Stimulated activated CD4-positive, alpha-beta T cell treated with anti-CD3 and anti-CD28 coated beads, Interleukin-15, amount 100 ng/mL, for 48 hours (primary cell): ENCODE data around the gene RAD51B.
"Not testable (repeated sequence)": the region's sequence is repeated elsewhere in the genome, so short reads cannot be mapped to it uniquely, and the experiment has no call there.

Experiments
- DNase-seq, 2 donors: peaks; one replicate each; pipeline ENCODE4 v3.0.0-alpha.2; 2020; ENCODE audit warnings: low read depth in 2 of 2

Gene RAD51B

DNA sequence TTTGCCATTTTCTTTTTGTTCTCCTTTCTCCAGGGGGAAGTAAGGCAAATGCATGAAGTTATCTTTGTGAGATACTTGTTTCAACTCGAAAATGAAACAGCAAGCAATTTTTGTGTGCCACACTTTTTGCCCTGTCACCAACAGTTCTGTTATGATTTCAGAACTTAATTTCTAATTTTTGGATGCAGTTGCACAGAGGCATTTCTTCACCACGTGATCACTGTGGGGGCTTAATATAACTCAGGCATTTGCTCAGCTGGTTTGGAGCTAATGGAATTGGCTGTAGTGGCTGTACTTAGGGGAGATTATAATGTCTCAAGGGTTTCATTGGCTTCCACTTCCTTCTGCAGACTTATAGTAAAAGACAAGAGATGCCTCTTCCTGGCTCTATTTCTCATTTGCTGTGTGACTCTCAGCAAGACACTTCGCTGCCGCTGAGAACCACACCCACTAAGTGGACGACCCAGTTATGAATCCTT is 452.4 kb downstream of the RAD51B start:
- no peak for DNase-seq

DNA sequence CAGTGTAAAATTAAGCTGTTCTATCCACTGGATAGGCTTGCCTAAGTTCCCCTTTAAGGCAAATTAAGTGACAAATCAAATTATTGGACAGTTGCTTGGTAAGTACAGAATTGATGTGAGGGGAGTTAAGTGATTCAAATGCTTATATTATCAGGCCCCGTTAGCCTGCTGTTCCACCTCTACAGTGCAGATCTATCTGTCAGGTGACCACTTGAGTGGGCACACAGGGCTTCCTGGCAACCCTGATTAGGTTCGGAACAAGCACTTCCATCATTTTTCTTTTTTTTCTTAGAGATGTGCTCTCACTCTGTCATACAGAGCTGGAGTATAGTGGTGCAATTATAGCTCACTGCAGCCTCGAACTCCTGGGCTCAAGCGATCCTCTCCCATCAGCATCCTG is 453.8 kb downstream of the RAD51B start:
- no peak for DNase-seq

DNA sequence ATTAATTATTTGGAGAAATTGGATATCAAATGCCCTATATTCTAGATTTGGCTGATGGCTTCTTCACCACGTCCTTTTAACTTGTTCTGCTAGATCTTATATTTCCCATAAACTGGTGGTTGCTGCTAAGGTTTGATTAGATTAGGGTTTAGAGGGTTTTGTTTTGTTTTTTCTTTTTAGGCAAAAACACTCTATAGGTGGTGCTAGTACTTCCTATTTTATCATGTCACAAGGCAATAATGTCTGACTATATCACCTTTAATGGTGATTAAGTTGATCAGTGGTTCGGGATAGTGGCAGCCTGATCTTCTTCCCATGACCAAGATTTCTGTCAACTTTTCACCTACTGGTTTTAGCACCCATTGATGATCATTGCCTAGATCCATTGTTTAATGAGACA is 455.1 kb downstream of the RAD51B start:
- no peak for DNase-seq

DNA sequence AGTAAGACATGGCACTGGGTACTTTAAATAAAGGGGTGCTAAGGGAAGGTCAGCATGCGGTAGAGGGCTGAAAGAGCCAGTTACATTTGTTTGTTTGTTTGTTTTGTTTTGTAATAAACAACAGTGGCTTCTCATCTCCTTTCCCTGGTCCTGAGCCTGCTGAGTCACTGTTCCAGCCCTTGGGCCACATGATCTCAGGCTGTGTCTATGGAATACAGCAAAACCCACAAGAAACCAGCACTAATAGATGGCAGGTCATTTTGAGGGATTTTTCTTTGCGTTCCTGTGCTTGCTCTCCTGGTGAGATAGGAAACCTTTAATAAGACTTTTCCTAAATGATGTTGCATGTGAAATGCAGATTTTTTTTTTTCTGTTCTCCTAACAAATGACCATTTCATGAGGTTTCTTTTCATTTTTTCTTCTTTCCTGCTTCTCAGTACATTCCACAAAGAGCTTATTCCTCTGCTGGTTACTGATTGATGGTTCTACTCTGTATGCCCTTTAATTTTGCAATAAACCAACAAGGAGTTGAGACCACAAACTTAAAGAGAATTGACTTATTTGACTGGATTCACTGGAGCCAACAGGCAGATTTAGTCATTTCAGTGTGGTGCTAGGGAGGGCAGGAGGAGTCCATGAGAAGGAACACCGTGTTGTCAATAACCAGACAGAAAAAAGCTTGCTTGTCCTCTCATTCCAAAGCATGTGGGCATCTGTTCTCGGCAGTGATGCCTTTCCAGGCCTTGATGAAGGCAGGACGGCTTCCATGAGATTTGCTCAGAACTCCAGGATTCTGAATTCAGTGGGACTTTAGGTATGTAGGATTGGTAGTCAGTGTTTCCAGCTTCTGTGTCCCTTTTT is 459.2 kb downstream of the RAD51B start:
- no peak for DNase-seq

DNA sequence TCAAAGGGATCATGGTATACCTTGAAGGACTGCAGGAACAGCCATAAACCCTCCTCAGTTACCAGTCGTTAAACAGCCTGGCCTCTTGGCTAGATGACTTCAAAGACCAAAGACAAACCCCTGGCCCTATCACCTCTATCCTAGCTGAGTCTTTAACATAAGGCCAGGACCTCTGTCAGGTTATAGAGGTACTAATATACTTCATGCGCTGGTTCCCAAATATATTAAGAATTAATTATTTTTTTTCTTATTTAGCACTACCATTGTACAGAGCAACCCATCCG is 459.8 kb downstream of the RAD51B start:
- no peak for DNase-seq

DNA sequence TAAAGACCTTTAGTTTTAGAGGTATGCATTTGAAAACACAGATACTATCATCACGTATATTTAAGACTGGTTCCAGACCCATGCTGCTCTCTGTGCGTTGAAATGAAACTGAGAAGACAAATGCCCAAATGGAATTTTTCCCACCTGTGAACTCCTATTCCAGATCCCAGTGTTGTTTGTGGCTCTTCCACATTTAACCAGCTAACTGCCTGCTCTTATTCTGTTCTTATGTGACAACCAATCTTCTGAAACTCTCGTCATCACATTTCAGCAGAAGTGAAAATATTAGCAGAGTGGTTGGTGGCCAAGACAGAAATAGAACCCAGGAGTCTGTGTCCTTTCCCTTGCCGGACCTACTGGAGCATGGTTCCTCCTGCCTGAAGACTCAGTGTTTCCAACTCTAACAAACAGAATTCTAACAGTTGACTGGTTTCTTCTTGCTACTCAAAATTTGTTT is 460.2 kb downstream of the RAD51B start:
- DNase-seq: no peak

DNA sequence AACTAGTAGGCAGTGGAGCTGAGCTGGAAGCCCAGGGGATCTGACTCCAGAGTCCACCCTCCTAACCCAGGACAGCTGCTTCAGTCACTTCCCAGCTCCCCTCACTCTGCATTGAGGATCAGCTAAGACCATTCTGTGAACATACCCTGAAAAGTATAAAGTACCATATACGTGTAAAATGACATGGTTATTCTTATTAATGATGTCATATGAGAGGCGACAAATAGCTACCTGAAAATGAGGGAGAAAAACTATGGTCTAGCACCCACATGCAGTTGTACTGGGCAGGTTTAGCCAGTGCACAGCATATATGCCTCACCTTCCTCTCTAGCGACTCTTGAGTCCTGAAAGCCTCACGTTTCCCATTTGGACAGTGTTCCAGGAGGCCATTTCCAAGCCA is 461.9 kb downstream of the RAD51B start:
- DNase-seq: no peak

DNA sequence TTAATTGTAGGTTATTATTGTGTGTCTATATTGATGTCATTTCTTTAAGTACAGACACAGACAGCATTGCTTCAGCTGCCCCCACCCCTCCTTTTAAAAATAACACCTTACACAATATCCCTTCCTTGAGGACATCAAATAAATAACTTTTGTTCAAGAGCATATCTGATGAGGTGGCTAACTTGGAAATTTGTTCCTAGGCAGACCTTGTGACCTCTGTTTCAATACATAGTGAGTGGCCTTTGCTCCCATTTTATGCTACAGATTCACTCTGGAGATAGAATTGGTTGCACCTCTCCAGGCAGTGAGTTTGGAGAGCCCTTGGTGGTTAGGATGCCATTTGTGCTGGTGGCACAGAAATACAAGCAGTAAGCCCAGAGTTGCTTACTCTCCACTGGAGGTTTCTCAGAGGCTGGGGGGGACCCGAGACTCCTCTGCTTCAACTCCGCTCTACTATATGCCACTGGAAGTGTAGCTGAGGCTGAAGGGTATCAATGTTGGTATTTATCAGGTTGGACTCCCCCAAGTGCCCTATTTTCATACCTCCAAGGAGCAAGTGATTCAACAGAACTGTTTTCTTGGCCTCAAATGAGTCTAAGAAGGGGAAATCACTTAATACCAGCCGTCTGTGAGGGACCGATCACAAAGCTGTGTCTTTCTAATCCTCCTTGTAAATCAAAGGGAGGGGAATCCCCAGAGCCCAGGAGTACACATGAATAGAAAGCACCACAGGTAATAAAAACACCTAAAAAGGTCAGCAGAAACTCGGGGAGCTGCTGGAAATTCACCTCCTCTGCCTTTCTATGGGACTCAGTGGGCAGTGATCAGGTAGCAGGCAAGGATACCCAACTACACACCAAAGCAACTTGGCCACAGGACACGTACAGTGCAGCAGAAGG is 463.1 kb downstream of the RAD51B start:
- no peak for DNase-seq

DNA sequence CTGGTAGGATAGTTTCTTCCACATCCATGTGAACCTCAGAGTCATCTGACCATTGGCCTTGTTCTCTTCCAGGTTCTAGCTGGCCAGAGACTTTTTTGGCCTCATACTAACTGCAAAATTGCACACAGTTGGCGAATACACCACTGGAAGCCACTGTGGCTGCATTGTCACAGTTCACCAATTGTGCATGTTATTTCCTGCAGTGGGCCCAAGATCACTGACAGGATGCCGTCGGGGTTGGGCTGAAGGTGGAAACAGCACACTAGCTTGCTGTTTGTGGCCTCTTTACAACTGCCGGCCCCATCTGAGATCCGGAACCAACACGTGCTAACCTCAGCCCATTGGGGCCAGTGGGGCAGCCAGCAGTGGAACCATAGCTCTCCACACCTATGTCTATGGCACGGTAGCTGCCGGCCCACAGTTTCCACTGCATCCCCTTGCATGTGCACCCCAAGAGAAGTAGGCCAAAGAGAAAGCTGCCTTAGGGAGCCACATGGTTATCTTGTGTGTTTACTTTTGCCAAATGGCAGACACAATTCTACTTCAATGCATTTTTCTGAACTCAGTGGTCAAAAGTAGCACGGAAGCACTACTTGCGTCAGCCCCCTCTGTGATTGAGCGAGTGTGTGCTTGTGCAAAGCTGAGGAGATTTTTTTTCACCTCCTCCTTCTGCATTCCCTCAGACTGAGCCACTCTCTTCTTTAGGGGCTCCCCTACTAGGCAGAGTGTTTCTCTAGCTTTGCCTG is 464.0 kb downstream of the RAD51B start:
- DNase-seq: no peak

DNA sequence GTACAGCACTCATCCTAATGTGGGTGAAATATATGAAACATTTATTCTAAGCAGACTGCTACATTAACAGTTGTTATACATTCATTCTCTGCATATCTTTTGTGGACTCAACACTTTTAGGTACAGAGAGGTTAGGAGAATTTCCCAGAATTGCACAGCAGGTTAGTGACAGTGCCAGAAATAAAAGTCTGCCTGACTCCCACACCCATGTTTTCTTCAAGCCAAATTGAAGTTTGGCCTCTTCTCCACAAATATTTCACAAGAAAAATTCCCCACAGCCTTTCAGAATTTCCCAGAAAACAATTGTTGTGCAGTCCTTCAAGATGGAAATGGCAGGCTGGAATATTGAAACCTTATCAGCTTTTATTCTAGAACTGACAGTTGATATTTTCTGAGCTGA is 464.8 kb downstream of the RAD51B start:
- DNase-seq: no peak

DNA sequence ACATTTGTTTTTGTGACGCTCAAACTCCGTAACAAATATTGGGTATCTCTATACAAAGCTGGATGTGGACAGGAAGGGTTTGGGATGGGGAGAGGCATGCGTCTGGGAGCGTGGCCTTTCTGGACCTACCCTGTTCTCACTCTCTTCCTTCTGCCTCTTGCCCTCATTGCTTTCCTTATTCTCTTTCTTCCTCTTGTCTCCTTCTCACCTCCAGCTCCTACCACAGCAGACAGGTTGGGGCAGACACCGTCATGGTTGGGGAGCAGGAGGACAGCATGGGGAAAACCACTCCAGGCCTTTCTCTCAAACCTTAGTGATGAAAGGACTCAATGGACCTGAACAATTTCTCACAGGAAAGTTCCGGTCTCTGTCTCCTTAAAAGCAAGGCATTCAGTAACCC is 465.3 kb downstream of the RAD51B start:
- DNase-seq: no peak

DNA sequence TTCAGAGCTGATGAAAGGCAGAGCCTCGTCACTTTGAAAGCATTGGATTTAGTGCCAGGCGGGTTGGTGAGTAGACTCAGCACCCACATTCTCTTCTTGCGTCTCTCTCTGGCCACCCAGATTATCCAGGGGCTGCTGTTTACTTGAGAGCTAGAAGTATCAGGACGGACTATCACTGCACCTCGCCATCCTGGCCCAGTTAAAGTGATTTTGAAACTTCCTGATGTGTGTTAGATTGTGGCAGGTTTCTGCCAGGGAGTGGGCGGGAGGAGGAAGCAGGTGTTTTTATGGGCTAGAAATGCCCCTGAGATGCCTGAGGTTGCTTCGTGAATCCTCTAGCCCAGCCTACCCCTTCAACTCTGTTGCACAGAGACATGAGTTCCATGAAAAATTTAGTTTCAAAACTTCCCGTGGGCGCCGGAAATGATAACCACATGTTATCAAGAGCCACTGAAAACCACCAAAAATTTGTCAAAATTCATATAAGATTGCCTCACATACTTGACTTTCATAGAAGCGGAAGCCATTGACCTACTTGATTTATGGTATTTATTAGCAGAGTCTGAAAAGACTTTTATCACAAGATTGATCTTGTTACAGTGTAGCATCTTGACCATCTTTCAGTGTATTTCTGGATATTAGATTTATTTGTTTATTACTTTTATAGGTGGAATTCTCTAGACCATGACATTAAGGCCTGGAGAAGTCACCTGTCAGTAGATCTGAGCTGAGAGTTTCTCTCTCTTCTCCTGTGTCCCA is 466.0 kb downstream of the RAD51B start:
- peak; percentile 45 to 62 for DNase-seq

DNA sequence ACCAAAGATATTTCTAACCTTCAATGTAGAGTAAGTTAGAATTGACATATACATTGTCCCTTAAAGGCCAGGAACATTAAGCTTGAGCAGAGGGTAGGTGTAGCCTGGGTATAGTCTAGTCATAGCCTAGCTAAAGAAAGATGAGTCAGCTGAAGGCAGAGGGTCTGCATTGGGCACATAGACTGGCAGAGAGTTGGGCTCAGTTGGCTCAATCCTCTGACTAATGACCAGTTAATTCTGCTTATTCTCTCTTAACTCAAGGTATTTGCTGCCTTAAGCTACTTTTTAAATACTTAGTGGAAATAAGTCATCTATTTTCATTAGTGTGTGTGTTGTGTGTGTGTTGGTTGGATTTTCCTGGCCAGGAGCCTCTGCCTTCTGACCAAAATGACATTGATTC is 467.1 kb downstream of the RAD51B start:
- no peak for DNase-seq

DNA sequence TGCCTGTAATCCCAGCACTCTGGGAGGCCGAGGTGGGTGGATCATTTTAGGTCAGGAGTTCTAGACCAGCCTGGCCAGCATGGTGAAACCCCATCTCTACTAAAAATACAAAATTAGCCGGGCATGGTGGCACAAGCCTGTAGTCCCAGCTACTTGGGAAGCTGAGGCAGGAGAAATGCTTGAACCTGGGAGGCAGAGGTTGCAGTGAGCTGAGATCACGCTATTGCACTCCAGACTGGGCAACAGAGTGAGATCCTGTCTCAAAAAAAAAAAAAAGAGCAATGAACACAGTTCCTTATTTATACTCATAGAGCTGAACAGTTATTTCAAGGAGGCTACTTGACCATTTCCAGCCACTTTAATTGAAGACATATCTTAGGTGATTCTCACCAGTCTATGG is 469.9 kb downstream of the RAD51B start:
- DNase-seq: not testable (repeated sequence)

DNA sequence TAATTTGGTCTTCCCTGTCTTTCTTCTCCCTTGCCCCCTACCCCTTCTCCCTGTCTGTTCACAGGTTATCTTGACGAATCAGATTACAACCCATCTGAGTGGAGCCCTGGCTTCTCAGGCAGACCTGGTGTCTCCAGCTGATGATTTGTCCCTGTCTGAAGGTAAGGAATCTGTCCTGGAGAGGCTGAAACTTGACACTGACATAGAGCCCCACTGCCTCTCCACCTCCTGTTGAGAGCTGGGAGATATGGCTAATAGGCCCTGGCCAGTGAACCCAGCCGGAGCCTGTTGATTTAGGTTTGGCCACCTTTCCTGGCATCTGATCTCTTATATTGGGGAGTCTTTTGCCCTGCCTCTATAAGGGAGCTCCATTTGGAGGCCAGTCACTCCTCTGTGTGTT is 472.2 kb downstream of the RAD51B start:
- no peak for DNase-seq

DNA sequence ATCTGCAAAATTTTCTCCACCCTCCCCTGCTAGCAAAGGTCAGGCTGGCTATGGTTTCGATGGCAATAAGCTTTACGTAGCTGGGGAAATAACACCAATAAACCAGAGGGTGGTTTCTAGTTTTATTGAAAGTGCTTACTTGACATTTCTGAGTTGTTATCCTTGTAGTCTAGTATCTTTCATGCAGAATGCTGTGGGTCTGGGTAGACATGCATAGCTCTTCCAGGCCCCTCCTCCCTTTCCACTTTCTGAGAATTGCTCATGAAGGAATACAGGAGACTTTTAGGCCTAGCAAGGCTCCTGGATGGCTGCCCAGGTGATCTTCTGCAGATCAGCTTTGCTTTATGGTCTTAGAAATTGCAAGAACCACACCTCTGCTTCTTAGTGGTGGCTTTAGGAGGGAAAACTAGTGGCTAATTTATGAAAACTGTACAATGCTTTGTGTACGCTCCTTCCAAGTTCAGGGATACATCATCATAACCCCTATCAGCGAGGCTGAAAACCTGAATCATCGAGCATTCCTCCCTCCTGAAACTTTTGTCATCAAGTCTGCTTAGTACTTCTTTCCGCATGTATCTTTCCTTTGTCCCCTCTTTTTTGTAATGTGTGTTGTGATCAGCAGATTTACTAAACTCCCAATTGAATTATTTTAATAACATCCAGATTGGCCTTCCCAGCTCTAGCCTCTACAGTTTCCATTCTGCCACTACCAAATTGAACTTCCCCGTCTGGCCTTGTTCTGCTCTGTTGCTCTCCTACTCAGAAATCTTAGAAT is 473.0 kb downstream of the RAD51B start:
- no peak for DNase-seq

DNA sequence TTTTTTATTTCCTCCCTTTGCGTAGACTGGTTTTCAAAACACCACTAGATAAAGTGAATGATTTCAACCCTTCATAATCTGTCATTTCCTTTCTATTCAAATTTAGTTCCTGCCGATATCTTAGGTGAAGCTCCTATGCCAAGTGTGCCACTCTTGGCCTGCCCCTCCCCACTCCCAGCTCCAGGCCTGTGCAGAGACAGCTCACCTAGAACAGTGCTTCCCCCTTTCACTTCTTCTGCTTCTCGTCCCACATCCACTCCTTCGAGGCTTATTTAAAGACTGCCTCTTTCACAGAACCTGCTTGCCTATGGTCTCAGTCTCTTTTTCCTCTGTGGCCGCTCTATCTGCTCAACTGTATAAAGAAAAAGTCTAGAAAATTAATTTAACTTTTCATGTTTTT is 473.8 kb downstream of the RAD51B start:
- DNase-seq: no peak

DNA sequence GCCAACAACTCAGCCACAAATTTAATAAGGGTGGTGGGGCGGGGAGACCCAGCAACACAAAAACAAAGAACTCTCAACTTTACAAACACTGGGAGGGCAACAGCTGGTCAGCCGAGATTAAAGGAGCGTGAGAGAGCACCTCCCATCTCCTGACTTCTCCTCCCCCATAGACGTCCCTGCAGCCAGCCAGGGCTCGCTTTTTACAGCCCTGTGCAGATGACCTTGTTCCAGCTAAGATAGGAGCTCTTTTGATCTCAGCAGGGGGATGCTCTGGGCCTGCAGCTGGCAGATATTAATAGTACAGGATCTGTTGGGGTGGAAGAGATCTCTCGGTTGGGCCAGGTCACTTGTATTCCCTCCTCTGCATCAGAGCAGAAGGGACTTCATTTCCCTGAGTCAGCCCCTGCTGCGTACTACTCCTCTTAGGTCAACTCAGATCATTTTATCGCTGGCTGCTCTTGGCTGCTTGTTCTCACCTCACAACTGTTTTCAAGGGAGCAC is 475.8 kb downstream of the RAD51B start:
- DNase-seq: no peak

DNA sequence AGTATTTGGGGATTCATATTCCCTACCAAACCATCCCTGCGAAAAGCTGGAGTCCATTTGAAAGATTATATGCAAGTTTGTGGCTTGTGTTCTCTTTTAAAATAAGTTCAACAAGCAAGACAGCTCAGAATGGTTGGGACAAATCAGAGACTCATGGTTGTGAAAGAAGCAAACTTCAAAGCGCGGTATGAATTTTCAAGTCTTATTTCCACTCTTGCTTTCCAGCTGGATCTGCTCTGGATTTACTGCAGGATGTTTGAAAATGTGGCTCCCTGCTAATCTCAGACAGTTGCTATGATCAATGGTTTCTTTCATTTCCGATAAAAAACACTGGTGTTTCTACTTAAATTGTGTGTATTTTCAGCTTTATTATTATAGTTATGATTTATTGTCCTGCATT is 477.5 kb downstream of the RAD51B start:
- DNase-seq: no peak

DNA sequence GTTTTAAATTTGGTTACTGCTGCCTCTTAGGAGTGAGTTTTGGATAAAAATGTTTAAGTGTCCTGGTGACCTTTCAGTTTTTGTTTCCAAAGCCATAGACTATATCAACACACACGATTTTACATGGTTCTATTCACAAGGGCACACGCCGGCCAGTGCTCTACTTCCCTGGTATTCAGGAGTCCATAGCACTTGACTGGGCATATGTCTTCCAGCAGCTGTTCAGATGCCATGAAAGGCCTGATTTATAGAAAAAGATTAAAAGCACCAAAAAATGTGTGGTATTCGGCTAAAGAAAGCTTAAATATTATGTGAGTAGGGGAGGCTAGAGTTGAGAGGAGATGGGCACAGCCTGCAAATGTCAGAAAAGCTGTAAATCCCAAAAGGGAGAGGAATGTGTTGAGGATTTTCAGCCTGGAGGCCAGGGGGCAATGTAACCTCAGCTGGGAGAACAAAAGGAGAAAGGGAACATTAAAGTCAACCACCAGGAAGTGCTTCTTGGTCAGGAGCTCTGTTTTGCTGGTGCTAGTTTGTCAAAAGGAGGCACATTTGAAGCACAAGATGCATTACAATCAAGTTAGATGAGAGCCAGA is 478.4 kb downstream of the RAD51B start:
- DNase-seq: no peak
